ENCODE measurements around the gene RSU1. TPM values are rescaled to one million over a fixed set of nuclear protein-coding genes. Genes with fewer than 3 reads are reported as not detected.

RSU1 gene
- total and polyA plus RNA-seq, 2 donors (not counting 3 experiments of a cell fraction or from before 2014, with no cell fraction given), result 80.2 to 104 TPM

- H3K27ac ChIP-seq (ENCODE audit: insufficient read depth, low read depth, low read length), result no peak overlapping the region
- H3K4me3 ChIP-seq (replicated peaks in 1 of 3; ENCODE audit: insufficient read depth in 1 of 3, low read depth in 1 of 3, low read length in 3 of 3), result no peak overlapping the region
- no peaks in the 10 kb centered on the region for H3K9me1 ChIP-seq (replicated peaks; ENCODE audit: control insufficient read depth, extremely low read depth, insufficient read depth, low read length)
- H3K4me1 ChIP-seq (ENCODE audit: control insufficient read depth, extremely low read depth, insufficient read depth, low read length), result peaks cover 15% of the 10 kb centered on the region
- H2AFZ ChIP-seq (ENCODE audit: low read depth, low read length), result no peak overlapping the region
- H3K27me3 ChIP-seq (ENCODE audit: control insufficient read depth in 2 of 2, insufficient read depth in 2 of 2, low read length in 2 of 2), result no peaks in the 10 kb centered on the region
- H3K79me2 ChIP-seq (ENCODE audit: control insufficient read depth, insufficient read depth, low read length), result no peaks in the 10 kb centered on the region
- no TSS peak for BruUV-seq (replicated peaks)
- no peaks in the 10 kb centered on the region for H3K36me3 ChIP-seq (ENCODE audit: control insufficient read depth in 2 of 2, extremely low read depth in 1 of 2, insufficient read depth in 2 of 2, low read length in 2 of 2)
- no peaks in the 10 kb centered on the region for H4K20me1 ChIP-seq (replicated peaks; ENCODE audit: control insufficient read depth, extremely low read depth, insufficient read depth, low read length)
- no peak for FAIRE-seq
- no peaks in the 10 kb centered on the region for H3K9me3 ChIP-seq (replicated peaks; ENCODE audit: control insufficient read depth, insufficient read depth, low read length)
- dilution Hi-C loops (cut with MboI; ENCODE audit: extremely low pct_ligation_motif_present, low sequenced_read_pairs) (no loop called here), intact Hi-C loops (cut with micrococcal nuclease) (loop anchor here (10.0 kb wide), 1 partner anchor 126 kb away; no protein-coding TSS in a partner anchor)
- H3K9ac ChIP-seq (replicated peaks; ENCODE audit: extremely low read depth, insufficient read depth, low read length), result no peak overlapping the region
- TF ChIP-seq JUN (IDR thresholded peaks at IDR 0.05; ENCODE audit: borderline replicate concordance, insufficient read depth, insufficient read length, low read depth) (no peak), POLR2A (IDR thresholded peaks at IDR 0.05; ENCODE audit: low read depth, low read length) (no peak), MAX (IDR thresholded peaks at IDR 0.05; ENCODE audit: insufficient read depth, insufficient read length) (no peak), EZH2 (IDR thresholded peaks at IDR 0.05; ENCODE audit: borderline replicate concordance, low read depth, low read length, severe bottlenecking) (no peak), POLR2AphosphoS5 (IDR thresholded peaks at IDR 0.05; ENCODE audit: insufficient read depth, low read depth, low read length) (no peak), FOS (IDR thresholded peaks at IDR 0.05; ENCODE audit: borderline replicate concordance, insufficient read depth, low read length) (no peak), GATA2 (IDR thresholded peaks at IDR 0.05; ENCODE audit: insufficient read depth, insufficient read length, low read depth, low read length) (no peak), MYC (IDR thresholded peaks at IDR 0.05; ENCODE audit: low read depth, low read length) (no peak), CTCF (IDR thresholded peaks at IDR 0.05; ENCODE audit: extremely low read depth in 1 of 2, insufficient read depth in 1 of 2, low read depth in 1 of 2, low read length in 2 of 2) (no peak)
- H3K4me2 ChIP-seq (ENCODE audit: insufficient read depth, low read length), result no peak overlapping the region
- ChIA-PET POLR2A (no interaction called here), CTCF (no interaction called here)
- DNase-seq (ENCODE audit: low read depth, low spot score), result no peak
These were observed 168.9 kb downstream of the RSU1 start for GRCh38 chr10:16648366-16648765.
